Cardiac muscle cell (in vitro differentiated cells and primary cell): Measurements from ENCODE around the gene KCNJ18. TPM values are rescaled to one million over a fixed set of nuclear protein-coding genes. Genes with fewer than 3 reads are reported as not detected.
"Not testable (repeated sequence)": the region's sequence is repeated elsewhere in the genome, so short reads cannot be mapped to it uniquely, and the experiment has no call there.

Experiments
- DNase-seq, 2 donors: peaks; one replicate each; pipeline versions ENCODE4 v3.0.0 to v3.0.0-alpha.2; 2010 to 2017; ENCODE audit warnings: low read depth in 1 of 2, low spot score in 1 of 2
- H3K27ac ChIP-seq: fragments of 200-600 bp; sonication (generic); 2 replicates; pipeline ENCODE4 v1.5.1; 2016
- H3K27me3 ChIP-seq: fragments of 200-600 bp; sonication (generic); 2 replicates; pipeline ENCODE4 v1.6.0; 2016; ENCODE audit warnings: control low read depth
- H3K36me3 ChIP-seq: fragments of 200-600 bp; sonication (generic); 2 replicates; pipeline ENCODE4 v1.5.1; 2016; ENCODE audit warnings: control low read depth
- H3K4me1 ChIP-seq: fragments of 200-600 bp; sonication (generic); 2 replicates; pipeline ENCODE4 v1.8.1; 2017; ENCODE audit warnings: low read depth, mild to moderate bottlenecking, mixed run types
- H3K4me3 ChIP-seq: fragments of 200-600 bp; sonication (generic); 2 replicates; pipeline ENCODE4 v1.5.1; 2016; ENCODE audit warnings: mild to moderate bottlenecking
- H3K9me3 ChIP-seq: fragments of 200-600 bp; sonication (generic); 2 replicates; pipeline ENCODE4 v1.5.1; 2017; ENCODE audit warnings: low read depth, mild to moderate bottlenecking, control low read depth
- CTCF ChIP-seq: IDR thresholded peaks from 2 replicates; pipeline ENCODE4 v1.5.1; 2012; ENCODE audit warnings: low read depth, mild to moderate bottlenecking, low read length
- polyA plus RNA-seq: library from polyadenylated mRNA; unstranded; fragments of >200 nt; fragmentation: Nextera tagmentation; extraction: Ambion mirVana; gene quantifications from 2 replicates; pipeline ENCODE4 v1.2.1, GENCODE V29; 2016
- total RNA-seq: library from RNA; depleted of rRNA; stranded (reverse); fragments of >200 nt; gene quantifications from 2 replicates; pipeline ENCODE4 v1.2.3, GENCODE V29; 2016

The KCNJ18 gene
- total and polyA plus RNA-seq, 2 experiments from 2014 or later: not detected

DNA sequence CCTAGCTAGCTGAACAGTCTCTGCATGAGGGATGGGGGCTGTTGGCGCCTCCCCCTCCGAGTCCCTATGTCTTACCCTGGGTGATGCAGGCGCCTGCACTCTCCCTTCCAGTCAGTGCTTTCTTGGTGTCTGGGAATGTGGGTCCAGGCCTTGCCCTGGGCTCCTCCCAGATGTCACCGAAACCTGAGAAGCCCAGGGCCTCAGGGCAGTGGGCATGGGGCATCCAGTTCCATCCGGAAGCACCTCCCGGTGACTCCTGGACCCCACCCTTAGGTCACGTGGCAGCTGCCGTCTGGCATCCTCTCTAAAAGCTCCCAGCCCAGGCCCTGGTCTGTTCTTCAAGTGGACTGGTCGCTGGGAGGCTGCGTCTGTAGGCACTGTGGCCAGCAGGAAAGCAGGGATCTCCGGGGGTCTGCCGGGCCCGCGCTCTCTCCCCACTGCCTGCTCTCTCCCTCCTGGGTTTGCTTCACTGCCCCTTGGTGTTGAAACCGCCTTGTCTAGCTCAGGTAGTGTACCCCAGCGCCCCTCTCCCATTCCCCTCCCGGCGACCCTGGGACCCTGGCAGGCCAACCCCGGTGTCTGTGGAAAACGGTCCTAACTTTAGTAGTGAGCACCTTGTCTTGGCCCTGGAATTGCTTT is 6.2 kb downstream of the KCNJ18 start:
- H3K4me3 ChIP-seq, H3K27me3 ChIP-seq, H3K27ac ChIP-seq, H3K9me3 ChIP-seq, DNase-seq, H3K36me3 ChIP-seq, H3K4me1 ChIP-seq: not testable (repeated sequence)

- DNase-seq, H3K36me3 ChIP-seq, H3K4me3 ChIP-seq, H3K9me3 ChIP-seq, H3K27me3 ChIP-seq, H3K27ac ChIP-seq, H3K4me1 ChIP-seq: not testable (repeated sequence)
Measured at GRCh38 chr17:21699124-21699523, 6.8 kb downstream of the KCNJ18 start.

DNA sequence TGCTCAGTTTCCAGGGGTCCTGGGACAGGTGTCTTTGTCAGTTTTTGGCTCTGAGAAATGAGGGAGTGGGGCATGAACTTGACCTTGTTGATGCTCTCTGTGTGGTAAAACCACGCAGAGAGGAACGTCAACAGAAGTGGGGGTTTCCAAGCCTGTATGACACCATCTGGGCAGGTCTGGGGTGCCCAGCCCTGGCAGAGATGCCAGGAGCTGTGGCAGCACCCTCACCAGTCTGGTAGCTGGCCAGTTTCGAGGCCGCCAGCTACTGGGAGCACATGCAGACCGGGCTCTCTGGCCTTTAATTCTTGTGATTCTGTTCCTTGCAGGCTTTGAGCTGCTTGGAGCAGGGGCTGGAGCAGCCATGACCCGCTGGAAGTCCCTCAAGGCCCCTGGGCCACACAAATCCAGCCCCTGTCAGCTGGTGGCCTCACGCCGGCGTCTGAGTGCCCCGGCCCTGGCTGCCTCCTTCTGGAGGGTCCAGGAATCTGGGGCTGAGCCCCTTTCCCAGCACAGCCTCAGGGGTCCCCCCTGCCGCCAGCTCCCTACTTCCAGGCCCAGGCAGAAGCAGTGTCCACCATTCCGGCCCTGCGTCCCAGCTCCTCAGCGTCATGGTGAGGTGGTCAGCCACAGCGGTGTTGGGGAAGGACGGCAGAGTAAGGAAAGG is 7.4 kb downstream of the KCNJ18 start:
- H3K27me3 ChIP-seq, H3K27ac ChIP-seq, H3K4me1 ChIP-seq, H3K4me3 ChIP-seq, DNase-seq, H3K36me3 ChIP-seq, H3K9me3 ChIP-seq: not testable (repeated sequence)

GRCh38 chr17:21701090-21701489 is 8.8 kb downstream of the KCNJ18 start:
- not testable (repeated sequence) for H3K36me3 ChIP-seq, H3K27me3 ChIP-seq, H3K9me3 ChIP-seq, DNase-seq, H3K4me3 ChIP-seq, H3K27ac ChIP-seq, H3K4me1 ChIP-seq

DNA sequence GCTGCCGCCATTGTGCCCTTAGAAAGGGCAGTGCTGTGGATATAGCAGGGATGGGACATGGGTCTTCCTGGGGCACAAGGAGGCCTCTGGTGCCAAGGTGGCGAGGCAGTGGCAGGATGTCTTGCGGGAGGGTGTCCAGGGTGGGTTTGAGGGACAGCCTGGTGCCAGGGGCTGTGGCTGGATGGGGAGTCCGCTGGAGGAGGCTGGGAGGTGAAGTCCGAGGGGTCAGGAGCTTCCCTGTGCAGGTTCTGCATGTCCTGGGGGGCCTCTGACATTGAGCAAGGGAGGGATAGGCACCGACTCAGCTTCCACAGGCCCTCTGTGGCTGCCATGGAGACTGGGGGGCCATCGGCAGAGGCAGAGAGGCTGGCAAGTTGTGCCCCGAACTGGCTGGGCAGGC is 9.7 kb downstream of the KCNJ18 start:
- not testable (repeated sequence) for H3K9me3 ChIP-seq, H3K36me3 ChIP-seq

DNA sequence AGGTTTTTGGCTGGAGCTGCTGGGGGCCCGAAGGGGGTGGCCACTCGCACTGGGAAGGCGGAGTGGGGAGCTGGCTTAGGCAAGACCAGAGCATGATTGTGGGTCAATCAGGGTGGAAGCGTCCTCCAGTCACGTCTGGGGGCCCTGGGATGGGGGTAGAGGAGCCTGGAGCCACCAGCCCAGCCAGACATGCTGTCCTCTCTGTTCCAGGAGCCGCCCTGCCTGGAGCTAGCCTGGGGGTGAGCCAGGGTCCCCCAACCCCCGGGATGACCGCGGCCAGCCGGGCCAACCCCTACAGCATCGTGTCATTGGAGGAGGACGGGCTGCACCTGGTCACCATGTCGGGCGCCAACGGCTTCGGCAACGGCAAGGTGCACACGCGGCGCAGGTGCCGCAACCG is 10.2 kb downstream of the KCNJ18 start:
- not testable (repeated sequence) for H3K27me3 ChIP-seq, H3K9me3 ChIP-seq, H3K4me3 ChIP-seq, H3K27ac ChIP-seq, H3K4me1 ChIP-seq, H3K36me3 ChIP-seq, DNase-seq

More for the DNA sequence above, 9.7 kb downstream of the KCNJ18 start:
- H3K4me3 ChIP-seq, H3K4me1 ChIP-seq, H3K27ac ChIP-seq, H3K27me3 ChIP-seq, DNase-seq: not testable (repeated sequence)

GRCh38 chr17:21702940-21703640 is 10.8 kb downstream of the KCNJ18 start:
- H3K27ac ChIP-seq, H3K36me3 ChIP-seq, DNase-seq, H3K4me3 ChIP-seq, H3K9me3 ChIP-seq, H3K4me1 ChIP-seq, H3K27me3 ChIP-seq: not testable (repeated sequence)

DNA sequence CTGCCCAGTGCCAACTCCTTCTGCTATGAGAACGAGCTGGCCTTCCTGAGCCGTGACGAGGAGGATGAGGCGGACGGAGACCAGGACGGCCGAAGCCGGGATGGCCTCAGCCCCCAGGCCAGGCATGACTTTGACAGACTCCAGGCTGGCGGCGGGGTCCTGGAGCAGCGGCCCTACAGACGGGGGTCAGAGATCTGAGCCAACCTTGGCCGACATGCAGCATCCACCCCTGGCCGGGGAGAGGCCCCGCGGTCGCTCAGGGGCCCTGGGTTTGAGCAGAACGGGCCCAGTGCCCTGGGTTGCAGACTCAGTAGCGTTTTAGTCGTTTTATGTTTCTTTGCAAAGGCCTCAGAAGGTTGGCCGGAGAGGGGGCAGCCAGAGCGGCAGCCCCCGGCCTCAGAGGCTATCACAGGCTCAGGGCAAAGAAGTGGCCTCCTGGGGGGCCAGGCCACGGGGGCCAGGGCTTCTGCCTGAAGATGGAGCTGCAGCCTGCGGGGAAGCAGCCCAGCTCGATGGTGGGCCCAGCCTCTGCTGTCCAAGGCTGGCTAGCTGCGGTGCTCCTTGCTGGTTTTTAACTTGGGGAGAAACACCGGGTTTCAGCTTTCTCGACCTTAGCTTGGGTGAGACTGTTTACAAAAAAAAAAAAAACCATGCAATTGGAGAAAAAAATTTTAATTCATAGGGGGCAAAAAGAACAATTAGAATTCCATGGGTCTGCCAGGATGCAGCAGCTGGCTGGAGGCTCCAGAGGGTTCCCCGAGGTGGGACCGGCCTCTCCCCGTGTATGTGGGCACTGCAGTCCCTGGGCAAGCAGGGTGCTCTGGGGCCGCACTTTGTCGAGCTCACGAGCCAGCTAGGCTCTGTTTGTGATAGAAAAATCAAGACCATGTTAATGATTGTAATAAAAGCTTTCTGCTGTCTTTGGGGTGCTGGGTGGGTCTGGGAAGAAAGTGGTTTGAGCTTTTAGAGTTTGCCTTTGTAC is 11.9 kb downstream of the KCNJ18 start:
- not testable (repeated sequence) for H3K4me3 ChIP-seq, DNase-seq, H3K27me3 ChIP-seq, H3K9me3 ChIP-seq, H3K36me3 ChIP-seq, H3K27ac ChIP-seq, H3K4me1 ChIP-seq

DNA sequence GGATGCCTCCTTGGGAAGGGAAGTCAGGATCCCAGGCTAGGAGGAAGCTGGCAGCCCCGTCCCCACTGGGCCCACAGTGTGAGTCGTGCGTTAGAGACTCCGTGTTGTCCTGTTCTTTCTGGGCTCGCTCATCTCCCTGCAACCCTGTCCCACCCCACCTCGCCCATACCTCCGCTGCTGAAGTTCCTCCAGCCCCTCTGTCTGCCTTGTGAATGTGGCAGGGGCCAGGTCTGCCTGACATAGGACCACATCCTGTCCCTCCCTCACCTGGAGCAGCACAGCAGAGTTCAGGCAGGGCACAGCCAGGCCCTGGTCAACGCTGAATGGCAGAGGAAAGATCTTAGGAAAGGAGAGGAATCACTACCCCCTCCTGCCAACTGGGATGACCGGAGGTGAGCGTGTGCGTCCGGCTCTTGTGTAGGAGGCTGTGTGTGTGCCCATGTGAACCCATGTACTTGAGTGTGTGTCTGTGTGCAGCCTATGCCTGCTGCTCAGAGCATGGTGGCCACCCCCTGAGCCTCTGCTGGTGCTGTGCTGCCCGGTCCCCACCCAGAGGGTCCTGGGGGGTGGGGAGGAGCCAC is 12.8 kb downstream of the KCNJ18 start:
- no peak overlapping the region for H3K27ac ChIP-seq
- H3K27me3 ChIP-seq: no peaks in the 10 kb centered on the region
- H3K9me3 ChIP-seq: no peaks in the 10 kb centered on the region
- no peak overlapping the region for H3K4me3 ChIP-seq
- DNase-seq: no peak
- no peaks in the 10 kb centered on the region for H3K36me3 ChIP-seq
- H3K4me1 ChIP-seq: no peaks in the 10 kb centered on the region
- no peak for TF ChIP-seq CTCF

- H3K27me3 ChIP-seq, DNase-seq, H3K4me3 ChIP-seq, H3K36me3 ChIP-seq, H3K9me3 ChIP-seq, H3K4me1 ChIP-seq, H3K27ac ChIP-seq: not testable (repeated sequence)
Measured at GRCh38 chr17:21705746-21706145, 13.4 kb downstream of the KCNJ18 start.

- not testable (repeated sequence) for H3K27ac ChIP-seq, H3K4me3 ChIP-seq, H3K4me1 ChIP-seq, H3K9me3 ChIP-seq, DNase-seq, H3K27me3 ChIP-seq, H3K36me3 ChIP-seq
Measured at GRCh38 chr17:21706546-21706945, 14.2 kb downstream of the KCNJ18 start.

- not testable (repeated sequence) for H3K4me1 ChIP-seq
Measured at GRCh38 chr17:21707131-21707530, 14.8 kb downstream of the KCNJ18 start.

More at GRCh38 chr17:21707131-21707530, 14.8 kb downstream of the KCNJ18 start:
- H3K27ac ChIP-seq, H3K9me3 ChIP-seq, H3K4me3 ChIP-seq, H3K27me3 ChIP-seq, DNase-seq, H3K36me3 ChIP-seq: not testable (repeated sequence)
